Stimulated activated CD4-positive, alpha-beta T cell treated with anti-CD3 and anti-CD28 coated beads, Interleukin-15, amount 100 ng/mL, for 24 hours (primary cell): ENCODE measurements around the gene CENPP.

ENCODE experiments used
- DNase-seq: peaks from one replicate; pipeline ENCODE4 v3.0.0-alpha.2; 2020

CENPP gene

DNA sequence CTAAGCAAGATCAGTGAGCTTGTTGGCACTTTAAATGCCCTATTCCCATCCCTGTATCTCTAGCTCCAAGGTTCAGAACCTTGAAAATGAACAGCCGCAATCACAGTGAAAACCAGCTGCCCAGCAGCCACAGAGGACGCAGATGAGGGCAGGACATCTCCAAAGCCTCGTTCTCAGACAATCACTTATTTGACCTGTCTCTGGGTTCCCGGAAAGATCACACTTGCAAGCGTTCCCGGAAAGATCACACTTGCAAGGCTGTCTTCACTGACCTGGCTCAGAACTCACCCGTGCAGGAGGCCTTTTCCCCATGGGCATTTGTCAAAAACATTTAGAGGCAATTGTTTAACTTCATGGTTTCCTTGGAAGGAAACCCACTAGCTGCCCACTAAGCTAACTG is 318.5 kb downstream of the CENPP start:
- no peak for DNase-seq

GRCh38 chr9:92645041-92645440 is 319.3 kb downstream of the CENPP start:
- DNase-seq = no peak

- DNase-seq = no peak
Measured at GRCh38 chr9:92647671-92648473, 322.1 kb downstream of the CENPP start.

DNA sequence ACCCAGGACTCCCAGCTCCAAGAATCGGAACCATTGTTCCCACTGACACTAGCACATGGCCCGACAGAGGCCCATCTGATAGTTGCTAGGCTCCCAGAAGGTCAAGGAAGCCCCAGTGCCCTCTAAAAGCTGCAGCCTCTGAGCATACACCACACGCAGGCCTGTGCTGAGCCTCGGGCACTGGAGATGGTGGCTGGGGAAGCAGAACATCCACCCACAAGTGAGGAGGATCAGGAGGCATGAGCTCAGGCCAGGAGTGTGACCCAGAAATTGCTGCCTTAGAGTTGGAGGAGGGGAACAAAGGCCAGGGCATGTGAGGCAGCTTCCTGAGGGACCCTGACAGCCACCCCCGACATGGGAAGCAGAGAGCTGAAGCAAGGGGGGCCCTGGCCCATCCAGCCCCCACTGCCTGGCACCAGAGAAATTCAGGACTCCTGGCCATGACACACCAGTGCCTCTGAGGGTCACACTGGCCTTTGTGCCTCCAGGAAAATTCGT is 322.8 kb downstream of the CENPP start:
- no peak for DNase-seq

GRCh38 chr9:92649007-92649406 is 323.3 kb downstream of the CENPP start:
- DNase-seq = no peak

- DNase-seq = no peak
Measured at GRCh38 chr9:92650296-92650695, 324.5 kb downstream of the CENPP start.

GRCh38 chr9:92650839-92651621 is 325.3 kb downstream of the CENPP start:
- DNase-seq = no peak

DNA sequence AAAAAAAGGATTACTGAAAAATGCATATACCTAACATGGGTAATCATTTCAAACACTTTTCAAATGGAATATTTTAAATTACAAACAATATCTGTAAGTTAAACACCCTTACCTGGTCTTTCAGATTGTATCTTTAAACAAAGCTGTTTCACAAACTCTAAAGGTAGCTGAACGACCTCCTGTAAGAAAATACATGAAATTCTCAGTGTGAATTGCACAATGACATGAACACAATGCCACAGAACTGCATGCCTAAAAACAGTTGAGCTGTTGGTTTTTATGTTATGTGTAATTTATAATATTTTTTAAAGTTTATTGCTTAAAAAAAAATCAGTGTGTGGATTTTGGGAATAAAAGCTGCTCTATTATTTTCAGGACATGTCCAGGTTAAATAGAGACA is 326.7 kb downstream of the CENPP start:
- DNase-seq = no peak

DNA sequence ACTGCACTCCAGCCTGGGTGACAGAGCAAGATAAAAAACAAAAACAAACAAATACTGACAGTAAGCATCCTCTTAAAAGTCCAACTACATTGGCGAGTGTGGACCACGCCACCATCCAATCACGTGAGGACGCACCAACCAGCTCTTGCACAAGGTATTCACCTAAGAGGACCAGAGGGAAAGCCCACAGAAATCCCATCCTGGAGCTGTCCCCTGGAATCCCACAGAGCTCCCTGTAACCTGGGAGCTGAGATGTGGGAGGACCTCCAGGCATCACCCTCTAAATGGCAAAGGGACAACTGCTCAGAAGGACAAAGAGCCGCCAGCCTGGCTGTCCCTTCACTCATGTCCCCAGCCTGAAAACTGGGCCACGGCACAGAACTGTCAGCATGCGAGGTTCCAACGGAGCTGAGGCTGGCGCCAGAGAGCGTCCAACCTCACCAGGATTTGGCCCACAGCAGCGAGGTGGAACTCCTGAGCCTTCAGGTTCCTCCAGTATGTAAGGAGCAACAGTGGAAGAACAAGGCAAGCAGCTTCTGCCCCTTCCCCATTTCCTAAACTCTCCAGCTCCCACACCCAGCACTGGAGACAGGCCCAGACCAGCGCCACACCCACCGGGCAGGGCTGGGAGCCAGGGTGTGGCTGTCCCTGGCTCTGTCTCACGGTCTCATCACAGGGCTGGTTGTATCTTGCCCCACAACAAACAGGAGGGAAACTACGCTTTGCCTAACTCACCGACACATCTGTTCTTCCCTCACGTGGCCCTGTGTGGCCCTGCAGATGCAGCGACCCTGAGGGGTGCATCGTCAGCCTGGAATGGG is 328.9 kb downstream of the CENPP start:
- no peak for DNase-seq

- DNase-seq = no peak
Measured at GRCh38 chr9:92655366-92655765, 329.6 kb downstream of the CENPP start.

DNA sequence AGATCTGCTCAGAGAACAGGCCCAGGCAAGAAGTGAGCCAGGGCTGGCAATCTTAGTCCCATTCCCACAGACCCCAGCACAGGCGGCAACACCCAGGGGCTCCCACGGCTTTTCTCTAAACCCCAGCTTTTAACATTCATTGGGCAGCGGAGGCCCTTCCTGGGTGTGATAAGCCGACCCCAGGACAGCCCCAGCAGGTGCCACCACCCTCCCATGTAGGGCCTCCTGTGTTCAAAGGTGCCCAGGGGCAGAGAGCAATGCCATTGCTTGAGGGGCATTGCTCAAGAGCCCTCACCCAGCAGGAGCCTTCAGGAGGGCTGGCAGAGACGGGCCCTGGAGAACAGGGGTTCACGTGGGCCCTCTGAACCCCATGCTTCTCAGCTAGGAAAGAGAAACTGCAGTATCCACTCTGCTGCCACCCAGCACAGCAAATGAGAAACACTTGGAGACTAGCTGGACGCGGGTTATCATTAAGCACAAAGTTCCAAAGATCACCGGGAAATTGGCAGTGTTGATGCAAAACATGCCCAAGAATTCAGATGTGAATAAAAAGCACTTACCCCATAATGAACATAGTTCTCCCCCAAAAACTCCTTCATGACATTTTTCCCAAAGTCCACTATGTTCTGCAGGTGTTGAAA is 330.3 kb downstream of the CENPP start:
- no peak for DNase-seq

DNA sequence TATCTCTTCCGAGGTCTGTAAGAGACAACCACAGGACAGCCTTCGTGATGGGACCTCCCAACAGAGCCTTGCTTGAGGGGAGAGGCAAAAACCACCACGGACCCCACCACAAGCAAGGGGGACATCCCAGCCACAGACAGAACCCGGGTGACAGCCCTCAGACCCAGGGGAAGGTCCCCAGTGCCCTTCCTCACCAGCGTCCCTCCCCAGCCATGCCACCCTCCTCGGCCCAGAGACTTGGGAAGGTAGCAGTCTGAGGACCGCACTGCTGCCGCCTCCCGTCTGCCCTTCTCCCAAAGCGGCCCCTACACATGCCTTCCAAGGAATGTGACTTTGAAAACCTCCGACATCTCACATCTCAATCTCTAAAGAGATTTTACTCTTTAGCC is 330.8 kb downstream of the CENPP start:
- no peak for DNase-seq

- DNase-seq = no peak
Measured at GRCh38 chr9:92657296-92658094, 331.7 kb downstream of the CENPP start.

DNA sequence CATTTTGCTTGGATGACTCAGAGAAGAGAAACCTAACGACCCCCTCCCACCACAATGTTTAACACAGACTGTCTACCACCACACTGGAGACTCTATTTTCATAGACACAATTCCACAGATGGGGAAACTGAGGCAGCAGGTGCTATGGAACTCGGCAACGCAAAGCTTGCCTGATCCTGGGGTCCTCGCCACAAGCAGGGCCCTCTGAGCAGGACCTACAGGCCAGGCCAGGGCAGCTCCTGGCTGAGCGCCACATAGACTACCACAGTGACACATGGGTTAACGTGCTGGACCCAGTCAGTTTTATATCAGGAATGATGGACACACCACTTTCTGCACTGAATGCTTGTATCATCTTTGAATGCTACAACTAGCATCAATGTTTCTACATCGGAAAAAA is 332.4 kb downstream of the CENPP start:
- DNase-seq = no peak

DNA sequence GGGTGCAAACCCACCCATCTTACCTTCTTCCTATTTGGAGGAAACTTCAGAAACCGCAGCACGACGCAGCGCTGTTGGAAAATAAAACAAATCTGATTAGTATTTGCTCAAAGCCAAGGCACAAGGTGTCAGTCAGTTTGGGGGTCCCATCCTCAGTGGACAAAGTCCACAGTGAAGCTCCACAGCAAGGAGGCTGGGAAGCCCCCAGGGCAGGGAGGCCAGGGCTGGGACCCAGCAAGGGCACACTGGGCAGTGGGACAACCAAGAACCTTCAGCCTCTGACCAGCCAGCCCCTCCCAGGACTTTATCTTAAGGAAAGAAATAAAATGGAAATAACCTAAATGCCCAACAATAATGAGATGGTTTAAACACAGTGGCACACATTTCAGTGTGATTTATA is 332.9 kb downstream of the CENPP start:
- DNase-seq = no peak

DNA sequence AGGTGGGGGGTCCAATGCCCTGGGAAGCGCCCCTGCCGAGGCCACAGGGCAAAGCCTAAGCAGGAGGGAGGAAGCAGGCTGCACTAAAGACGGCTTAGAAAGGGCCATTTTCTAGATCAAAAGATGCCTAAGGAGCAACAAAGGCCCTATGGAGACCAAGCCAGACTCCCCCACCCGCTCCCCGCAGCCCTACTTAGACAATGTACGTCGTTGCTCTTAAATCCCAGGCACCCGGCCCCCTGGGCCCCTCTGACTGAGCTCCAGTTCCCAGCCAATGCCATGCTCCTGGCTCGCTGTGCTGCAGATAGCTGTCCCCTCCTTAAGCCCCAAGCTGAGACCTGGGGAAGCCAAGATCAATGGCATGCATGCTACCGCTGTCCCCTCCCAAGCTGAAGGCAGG is 333.8 kb downstream of the CENPP start:
- DNase-seq = no peak

GRCh38 chr9:92660266-92660665 is 334.5 kb downstream of the CENPP start:
- no peak for DNase-seq

GRCh38 chr9:92661127-92661526 is 335.4 kb downstream of the CENPP start:
- no peak for DNase-seq

- DNase-seq = no peak
Measured at GRCh38 chr9:92661743-92662142, 336.0 kb downstream of the CENPP start.

DNA sequence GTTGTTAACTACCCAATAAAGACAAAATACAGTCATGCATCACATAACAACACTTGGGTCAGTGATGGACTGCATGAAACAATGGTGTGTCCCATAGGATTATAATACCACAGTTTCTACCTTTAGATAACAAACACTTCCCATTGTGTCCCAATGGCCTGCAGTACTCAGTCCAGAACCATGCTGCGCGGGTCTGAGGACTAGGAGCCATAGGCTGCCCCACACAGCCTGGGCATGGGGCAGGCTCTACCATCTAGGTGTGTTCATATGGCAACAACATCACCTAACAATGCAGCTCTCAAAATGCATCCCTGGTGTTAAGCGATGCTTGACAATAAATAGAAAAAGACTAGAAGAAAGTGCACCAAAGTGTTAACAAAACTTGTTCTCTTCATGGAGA is 337.4 kb downstream of the CENPP start:
- DNase-seq = no peak

- no peak for DNase-seq
Measured at GRCh38 chr9:92663951-92664350, 338.2 kb downstream of the CENPP start.
